ENCODE data around the gene DNAH3. TPM values are rescaled to one million over a fixed set of nuclear protein-coding genes. Genes with fewer than 3 reads are reported as not detected.
"Not testable (repeated sequence)": the region's sequence is repeated elsewhere in the genome, so short reads cannot be mapped to it uniquely, and the experiment has no call there.

Gene DNAH3
- total RNA-seq, 2 donors from 2014 or later, result 0.40 to 0.82 TPM

DNA sequence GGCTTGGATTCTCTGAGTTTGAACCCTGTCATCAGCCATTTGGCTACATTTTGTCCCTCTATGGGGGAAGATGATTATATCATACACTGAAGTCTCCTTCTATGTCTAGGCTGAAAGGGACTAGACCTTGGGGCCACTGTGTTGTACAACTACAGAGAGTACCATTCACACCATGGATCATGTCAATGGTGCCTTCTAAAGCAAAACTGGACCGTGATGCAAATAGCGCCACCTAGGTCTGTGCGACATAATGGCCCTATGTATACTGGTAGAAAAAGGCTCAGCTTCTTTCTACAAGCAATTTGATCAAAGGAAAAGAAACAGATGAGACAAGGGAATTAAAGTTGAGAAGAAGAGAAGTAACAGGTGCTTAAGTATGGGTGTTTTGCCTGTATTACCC lies 149.4 kb downstream of the DNAH3 start:
- Mint-ChIP-seq H3K4me1 (no peaks in the 10 kb centered on the region), H3K36me3 (ENCODE audit: low read depth) (no peaks in the 10 kb centered on the region), H3K9me3 (no peaks in the 10 kb centered on the region), H3K27ac (no peak overlapping the region), H3K27me3 (ENCODE audit: insufficient read depth) (peaks cover 2% of the 10 kb centered on the region), H3K4me3 (no peak overlapping the region)
- WGBS, 2 experiments (ENCODE audit: insufficient coverage in 1 of 2, insufficient read length in 1 of 2), result 23 to 35% methylated on average over 3 of the region's 3 CpGs
- no peaks in the 10 kb centered on the region for H3K9me3 ChIP-seq (ENCODE audit: control insufficient read depth, low read length)
- H3K27ac ChIP-seq (ENCODE audit: low read depth, low read length), result no peak overlapping the region
- H3K4me1 ChIP-seq (ENCODE audit: control insufficient read depth, insufficient read depth, low read length), result no peaks in the 10 kb centered on the region
- DNase-seq, result peak; percentile 83
- no peak overlapping the region for H3K9ac ChIP-seq (ENCODE audit: extremely low read depth, low read length, poor library complexity, severe bottlenecking)
- H3K27me3 ChIP-seq (ENCODE audit: control insufficient read depth, insufficient read depth, low read length, poor library complexity, severe bottlenecking), result no peaks in the 10 kb centered on the region
- no peak overlapping the region for H3K4me3 ChIP-seq (ENCODE audit: low read length)
- TF ChIP-seq CTCF (conservative IDR thresholded peaks at IDR 0.05), result peak; percentile 88
- no peaks in the 10 kb centered on the region for H3K36me3 ChIP-seq (ENCODE audit: control insufficient read depth, insufficient read depth, low read length)

DNA sequence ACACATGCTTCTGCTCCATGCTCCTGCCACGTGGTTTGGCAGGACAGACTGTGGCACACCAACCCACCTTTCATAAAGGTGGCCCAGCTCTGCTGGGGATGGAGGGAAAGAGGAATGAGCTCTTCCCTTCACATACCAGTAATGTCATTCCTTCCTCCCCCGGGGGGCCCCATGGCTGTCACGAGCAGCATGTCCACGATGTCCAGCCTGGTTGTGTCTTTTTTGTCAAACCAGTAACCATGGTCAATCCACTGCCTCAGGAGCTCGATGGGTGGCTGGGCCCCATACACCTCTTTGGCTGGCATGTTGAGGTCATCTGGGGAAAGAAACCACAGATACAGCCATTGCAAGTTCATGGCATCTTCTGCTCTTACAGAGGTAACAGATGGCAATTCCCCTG lies 153.5 kb downstream of the DNAH3 start:
- no peaks in the 10 kb centered on the region for H3K27me3 ChIP-seq (ENCODE audit: control insufficient read depth, insufficient read depth, low read length, poor library complexity, severe bottlenecking)
- no peaks in the 10 kb centered on the region for H3K9me3 Mint-ChIP-seq
- H3K36me3 Mint-ChIP-seq (ENCODE audit: low read depth), result no peaks in the 10 kb centered on the region
- no peak overlapping the region for H3K9ac ChIP-seq (ENCODE audit: extremely low read depth, low read length, poor library complexity, severe bottlenecking)
- no peak overlapping the region for H3K4me3 Mint-ChIP-seq
- WGBS, 2 experiments (ENCODE audit: insufficient coverage in 1 of 2, insufficient read length in 1 of 2), result 89 to 90% methylated on average over 2 to 5 of the region's 5 CpGs
- no peaks in the 10 kb centered on the region for H3K36me3 ChIP-seq (ENCODE audit: control insufficient read depth, insufficient read depth, low read length)
- no peak overlapping the region for H3K27ac Mint-ChIP-seq
- H3K9me3 ChIP-seq (ENCODE audit: control insufficient read depth, low read length), result no peaks in the 10 kb centered on the region
- TF ChIP-seq CTCF (conservative IDR thresholded peaks at IDR 0.05), result no peak
- no peak overlapping the region for H3K27ac ChIP-seq (ENCODE audit: low read depth, low read length)
- no peaks in the 10 kb centered on the region for H3K4me1 Mint-ChIP-seq
- no peaks in the 10 kb centered on the region for H3K4me1 ChIP-seq (ENCODE audit: control insufficient read depth, insufficient read depth, low read length)
- no peak for DNase-seq
- H3K27me3 Mint-ChIP-seq (ENCODE audit: insufficient read depth), result peaks cover 2% of the 10 kb centered on the region
- no peak overlapping the region for H3K4me3 ChIP-seq (ENCODE audit: low read length)

GRCh38 chr16:20995711-20996110 lies 154.9 kb downstream of the DNAH3 start:
- Histone ChIP-seq H3K9ac (ENCODE audit: extremely low read depth, low read length, poor library complexity, severe bottlenecking) (no peak overlapping the region), H3K4me1 (ENCODE audit: control insufficient read depth, insufficient read depth, low read length) (no peaks in the 10 kb centered on the region), H3K9me3 (ENCODE audit: control insufficient read depth, low read length) (no peaks in the 10 kb centered on the region), H3K36me3 (ENCODE audit: control insufficient read depth, insufficient read depth, low read length) (no peaks in the 10 kb centered on the region), H3K27ac (ENCODE audit: low read depth, low read length) (no peak overlapping the region), H3K27me3 (ENCODE audit: control insufficient read depth, insufficient read depth, low read length, poor library complexity, severe bottlenecking) (no peaks in the 10 kb centered on the region), H3K4me3 (ENCODE audit: low read length) (no peak overlapping the region)
- H3K9me3 Mint-ChIP-seq, result no peaks in the 10 kb centered on the region
- WGBS, 2 experiments (ENCODE audit: insufficient coverage in 1 of 2, insufficient read length in 1 of 2), result 90 to 93% methylated on average over 3 to 4 of the region's 4 CpGs
- H3K27ac Mint-ChIP-seq, result no peak overlapping the region
- DNase-seq, result no peak
- H3K4me1 Mint-ChIP-seq, result no peaks in the 10 kb centered on the region
- peaks cover 2% of the 10 kb centered on the region for H3K27me3 Mint-ChIP-seq (ENCODE audit: insufficient read depth)
- H3K4me3 Mint-ChIP-seq, result no peak overlapping the region
- no peak for TF ChIP-seq CTCF (conservative IDR thresholded peaks at IDR 0.05)
- no peaks in the 10 kb centered on the region for H3K36me3 Mint-ChIP-seq (ENCODE audit: low read depth)

DNA sequence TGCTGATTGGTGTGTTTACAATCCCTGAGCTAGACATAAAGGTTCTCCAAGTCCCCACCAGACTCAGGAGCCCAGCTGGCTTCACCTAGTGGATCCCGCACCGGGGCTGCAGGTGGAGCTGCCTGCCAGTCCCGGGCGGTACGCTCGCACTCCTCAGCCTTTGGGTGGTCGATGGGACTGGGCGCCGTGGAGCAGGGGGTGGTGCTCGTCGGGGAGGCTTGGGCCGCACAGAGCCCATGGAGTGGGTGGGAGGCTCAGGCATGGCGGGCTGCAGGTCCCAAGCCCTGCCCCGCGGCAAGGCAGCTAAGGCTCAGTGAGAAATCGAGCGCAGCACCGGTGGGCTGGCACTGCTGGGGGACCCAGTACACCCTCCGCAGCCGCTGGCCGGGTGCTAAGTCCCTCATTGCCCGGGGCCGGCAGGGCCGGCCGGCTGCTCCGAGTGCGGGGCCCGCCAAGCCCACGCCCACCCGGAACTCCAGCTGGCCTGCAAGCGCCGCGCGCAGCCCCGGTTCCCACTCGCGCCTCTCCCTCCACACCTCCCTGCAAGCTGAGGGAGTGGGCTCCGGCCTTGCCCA lies 161.1 kb downstream of the DNAH3 start:
- not testable (repeated sequence) for H3K9me3 ChIP-seq (ENCODE audit: control insufficient read depth, low read length); H3K36me3 Mint-ChIP-seq (ENCODE audit: low read depth); H3K27ac ChIP-seq (ENCODE audit: low read depth, low read length); DNase-seq; H3K4me1 Mint-ChIP-seq; H3K4me1 ChIP-seq (ENCODE audit: control insufficient read depth, insufficient read depth, low read length); H3K9ac ChIP-seq (ENCODE audit: extremely low read depth, low read length, poor library complexity, severe bottlenecking); H3K27ac Mint-ChIP-seq; H3K27me3 Mint-ChIP-seq (ENCODE audit: insufficient read depth); H3K27me3 ChIP-seq (ENCODE audit: control insufficient read depth, insufficient read depth, low read length, poor library complexity, severe bottlenecking); H3K36me3 ChIP-seq (ENCODE audit: control insufficient read depth, insufficient read depth, low read length); H3K4me3 Mint-ChIP-seq; H3K9me3 Mint-ChIP-seq; H3K4me3 ChIP-seq (ENCODE audit: low read length)
- 98 to 100% methylated on average over 5 to 27 of the region's 38 CpGs for WGBS, 2 experiments (ENCODE audit: insufficient coverage in 1 of 2, insufficient read length in 1 of 2)

Measured in endodermal cell (in vitro differentiated cells).